Measurements from ENCODE around the gene LPA. TPM values are rescaled to one million over a fixed set of nuclear protein-coding genes. Genes with fewer than 3 reads are reported as not detected.
"Not testable (repeated sequence)": the region's sequence is repeated elsewhere in the genome, so short reads cannot be mapped to it uniquely, and the experiment has no call there.

Gene LPA
- total RNA-seq, 1 experiment from 2014 or later: 0.61 TPM

GRCh38 chr6:160659562-160659961, 4.5 kb downstream of the LPA start:
- ATAC-seq (no peak), DNase-seq (ENCODE audit: low spot score) (no peak)
- Mint-ChIP-seq H3K27me3 (ENCODE audit: low read depth) (no peaks in the 10 kb centered on the region), H3K36me3 (peaks cover 11% of the 10 kb centered on the region), H3K27ac (no peak overlapping the region), H3K4me1 (peaks cover 14% of the 10 kb centered on the region), H3K4me3 (no peak overlapping the region), H3K9me3 (peaks cover 33% of the 10 kb centered on the region)
- CTCF ChIA-PET: no interaction called here
- TF ChIP-seq ZNF396 (CRISPR knock-in tag; IDR thresholded peaks at IDR 0.05; ENCODE audit: borderline replicate concordance) (no peak), PRRX2 (CRISPR knock-in tag; IDR thresholded peaks at IDR 0.05) (no peak), TCF7 (CRISPR knock-in tag; IDR thresholded peaks at IDR 0.05; ENCODE audit: low read depth) (no peak), JUN (CRISPR knock-in tag; IDR thresholded peaks at IDR 0.05) (no peak), CTCF (IDR thresholded peaks at IDR 0.05) (no peak), STAT6 (CRISPR knock-in tag; conservative IDR thresholded peaks at IDR 0.05; ENCODE audit: low read depth) (no peak), FOXK1 (CRISPR knock-in tag; IDR thresholded peaks at IDR 0.05) (no peak)
- TF ChIP-seq, protein P1, sequence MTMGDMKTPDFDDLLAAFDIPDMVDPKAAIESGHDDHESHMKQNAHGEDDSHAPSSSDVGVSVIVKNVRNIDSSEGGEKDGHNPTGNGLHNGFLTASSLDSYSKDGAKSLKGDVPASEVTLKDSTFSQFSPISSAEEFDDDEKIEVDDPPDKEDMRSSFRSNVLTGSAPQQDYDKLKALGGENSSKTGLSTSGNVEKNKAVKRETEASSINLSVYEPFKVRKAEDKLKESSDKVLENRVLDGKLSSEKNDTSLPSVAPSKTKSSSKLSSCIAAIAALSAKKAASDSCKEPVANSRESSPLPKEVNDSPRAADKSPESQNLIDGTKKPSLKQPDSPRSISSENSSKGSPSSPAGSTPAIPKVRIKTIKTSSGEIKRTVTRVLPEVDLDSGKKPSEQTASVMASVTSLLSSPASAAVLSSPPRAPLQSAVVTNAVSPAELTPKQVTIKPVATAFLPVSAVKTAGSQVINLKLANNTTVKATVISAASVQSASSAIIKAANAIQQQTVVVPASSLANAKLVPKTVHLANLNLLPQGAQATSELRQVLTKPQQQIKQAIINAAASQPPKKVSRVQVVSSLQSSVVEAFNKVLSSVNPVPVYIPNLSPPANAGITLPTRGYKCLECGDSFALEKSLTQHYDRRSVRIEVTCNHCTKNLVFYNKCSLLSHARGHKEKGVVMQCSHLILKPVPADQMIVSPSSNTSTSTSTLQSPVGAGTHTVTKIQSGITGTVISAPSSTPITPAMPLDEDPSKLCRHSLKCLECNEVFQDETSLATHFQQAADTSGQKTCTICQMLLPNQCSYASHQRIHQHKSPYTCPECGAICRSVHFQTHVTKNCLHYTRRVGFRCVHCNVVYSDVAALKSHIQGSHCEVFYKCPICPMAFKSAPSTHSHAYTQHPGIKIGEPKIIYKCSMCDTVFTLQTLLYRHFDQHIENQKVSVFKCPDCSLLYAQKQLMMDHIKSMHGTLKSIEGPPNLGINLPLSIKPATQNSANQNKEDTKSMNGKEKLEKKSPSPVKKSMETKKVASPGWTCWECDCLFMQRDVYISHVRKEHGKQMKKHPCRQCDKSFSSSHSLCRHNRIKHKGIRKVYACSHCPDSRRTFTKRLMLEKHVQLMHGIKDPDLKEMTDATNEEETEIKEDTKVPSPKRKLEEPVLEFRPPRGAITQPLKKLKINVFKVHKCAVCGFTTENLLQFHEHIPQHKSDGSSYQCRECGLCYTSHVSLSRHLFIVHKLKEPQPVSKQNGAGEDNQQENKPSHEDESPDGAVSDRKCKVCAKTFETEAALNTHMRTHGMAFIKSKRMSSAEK (CRISPR knock-in tag; IDR thresholded peaks at IDR 0.05; ENCODE audit: borderline replicate concordance): no peak
- POLR2A ChIA-PET: no interaction called here

- H3K27ac Mint-ChIP-seq: no peak overlapping the region
- peaks cover 12% of the 10 kb centered on the region for H3K9me3 Mint-ChIP-seq
- peaks cover 8% of the 10 kb centered on the region for H3K36me3 Mint-ChIP-seq
- H3K4me3 Mint-ChIP-seq: no peak overlapping the region
- no peaks in the 10 kb centered on the region for H3K4me1 Mint-ChIP-seq
- no peak for ATAC-seq
- ChIA-PET POLR2A (no interaction called here), CTCF (no interaction called here)
- peaks cover 3% of the 10 kb centered on the region; the same call in 1 of the 2 replicates for H3K27me3 Mint-ChIP-seq (ENCODE audit: low read depth)
- no peak for TF ChIP-seq JUN (CRISPR knock-in tag; IDR thresholded peaks at IDR 0.05)
- no peak for DNase-seq (ENCODE audit: low spot score)
Observed at GRCh38 chr6:160634706-160635105, 29.4 kb downstream of the LPA start.

- ChIA-PET POLR2A (no interaction called here), CTCF (no interaction called here)
- Mint-ChIP-seq H3K9me3 (peaks cover 94% of the 10 kb centered on the region), H3K27ac (no peak overlapping the region), H3K4me3 (no peak overlapping the region), H3K36me3 (peaks cover 6% of the 10 kb centered on the region), H3K27me3 (ENCODE audit: low read depth) (peaks cover 26% of the 10 kb centered on the region), H3K4me1 (no peaks in the 10 kb centered on the region)
- ATAC-seq (no peak), DNase-seq (ENCODE audit: low spot score) (no peak)
- no peak for TF ChIP-seq ETV6 (CRISPR knock-in tag; IDR thresholded peaks at IDR 0.05)
- TF ChIP-seq, protein P2, sequence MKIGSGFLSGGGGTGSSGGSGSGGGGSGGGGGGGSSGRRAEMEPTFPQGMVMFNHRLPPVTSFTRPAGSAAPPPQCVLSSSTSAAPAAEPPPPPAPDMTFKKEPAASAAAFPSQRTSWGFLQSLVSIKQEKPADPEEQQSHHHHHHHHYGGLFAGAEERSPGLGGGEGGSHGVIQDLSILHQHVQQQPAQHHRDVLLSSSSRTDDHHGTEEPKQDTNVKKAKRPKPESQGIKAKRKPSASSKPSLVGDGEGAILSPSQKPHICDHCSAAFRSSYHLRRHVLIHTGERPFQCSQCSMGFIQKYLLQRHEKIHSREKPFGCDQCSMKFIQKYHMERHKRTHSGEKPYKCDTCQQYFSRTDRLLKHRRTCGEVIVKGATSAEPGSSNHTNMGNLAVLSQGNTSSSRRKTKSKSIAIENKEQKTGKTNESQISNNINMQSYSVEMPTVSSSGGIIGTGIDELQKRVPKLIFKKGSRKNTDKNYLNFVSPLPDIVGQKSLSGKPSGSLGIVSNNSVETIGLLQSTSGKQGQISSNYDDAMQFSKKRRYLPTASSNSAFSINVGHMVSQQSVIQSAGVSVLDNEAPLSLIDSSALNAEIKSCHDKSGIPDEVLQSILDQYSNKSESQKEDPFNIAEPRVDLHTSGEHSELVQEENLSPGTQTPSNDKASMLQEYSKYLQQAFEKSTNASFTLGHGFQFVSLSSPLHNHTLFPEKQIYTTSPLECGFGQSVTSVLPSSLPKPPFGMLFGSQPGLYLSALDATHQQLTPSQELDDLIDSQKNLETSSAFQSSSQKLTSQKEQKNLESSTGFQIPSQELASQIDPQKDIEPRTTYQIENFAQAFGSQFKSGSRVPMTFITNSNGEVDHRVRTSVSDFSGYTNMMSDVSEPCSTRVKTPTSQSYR (CRISPR knock-in tag; IDR thresholded peaks at IDR 0.05): no peak
- no peak for TF ChIP-seq ZNF232 (CRISPR knock-in tag; IDR thresholded peaks at IDR 0.05)
- TF ChIP-seq FOXK1 (CRISPR knock-in tag; IDR thresholded peaks at IDR 0.05): no peak
- TF ChIP-seq PRRX2 (CRISPR knock-in tag; IDR thresholded peaks at IDR 0.05): no peak
Observed at GRCh38 chr6:160595838-160596832, 67.9 kb downstream of the LPA start.

DNA sequence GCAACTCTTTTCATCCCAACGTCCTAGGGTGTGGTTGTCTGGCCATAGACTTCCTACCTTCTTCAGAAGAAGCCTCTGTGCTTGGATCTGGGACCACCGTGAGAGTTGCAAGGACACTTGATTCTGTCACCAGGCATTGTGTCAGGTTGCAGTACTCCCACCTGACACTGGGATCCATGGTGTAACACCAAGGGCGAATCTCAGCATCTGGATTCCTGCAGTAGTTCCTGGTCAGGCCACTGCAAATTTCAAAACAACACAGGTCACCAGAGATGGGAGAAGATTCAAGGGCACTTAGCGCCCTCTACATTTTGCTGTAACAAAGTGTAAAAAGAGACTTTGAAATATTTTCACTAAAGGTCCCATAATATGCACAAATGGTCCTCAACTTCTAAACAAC, 68.8 kb downstream of the LPA start:
- H3K27ac Mint-ChIP-seq; POLR2A ChIA-PET; H3K36me3 Mint-ChIP-seq; H3K4me1 Mint-ChIP-seq; H3K4me3 Mint-ChIP-seq; DNase-seq (ENCODE audit: low spot score); CTCF ChIA-PET: not testable (repeated sequence)
- peaks cover 23% of the 10 kb centered on the region for H3K27me3 Mint-ChIP-seq (ENCODE audit: low read depth)
- ATAC-seq: peak; percentile 60
- H3K9me3 Mint-ChIP-seq: peaks cover 94% of the 10 kb centered on the region
